ENCODE data around the gene SERPINB6. TPM values are rescaled to one million over a fixed set of nuclear protein-coding genes. Genes with fewer than 3 reads are reported as not detected.

SERPINB6 gene
- total and polyA plus RNA-seq, 9 of the 15 experiments (the other 6 are each of a cell fraction or from before 2014, with no cell fraction given), result 86.6 to 211 (median 143) TPM

DNA sequence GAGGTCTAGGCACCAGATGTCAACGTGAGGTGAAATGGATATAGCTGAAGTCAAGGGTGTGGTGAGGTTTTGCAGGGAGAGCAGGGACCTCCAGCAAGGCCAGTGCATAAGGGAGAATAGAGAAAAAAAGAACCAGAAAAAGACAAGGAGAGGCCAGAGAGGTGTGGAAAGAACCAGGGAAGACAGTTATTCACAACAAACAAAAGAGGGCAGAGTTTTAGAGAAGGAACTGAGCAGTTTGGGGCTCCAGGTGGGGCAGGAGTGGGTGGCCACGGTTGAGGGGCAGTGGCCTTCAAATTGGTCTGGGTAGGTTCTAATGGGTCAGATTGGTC, 16.7 kb upstream of the SERPINB6 start (continued):
- no peak for TF ChIP-seq MAFK (IDR thresholded peaks at IDR 0.05; ENCODE audit: low read length)
- TF ChIP-seq PHB2 (IDR thresholded peaks at IDR 0.05; ENCODE audit: low read depth), result peak; percentile 60; the same call in 1 of the 2 replicates
- peak; percentile 3 for TF ChIP-seq RBBP5 (IDR thresholded peaks at IDR 0.05; ENCODE audit: borderline replicate concordance, insufficient read depth, low read length, poor library complexity, severe bottlenecking)
- TF ChIP-seq, protein P1, sequence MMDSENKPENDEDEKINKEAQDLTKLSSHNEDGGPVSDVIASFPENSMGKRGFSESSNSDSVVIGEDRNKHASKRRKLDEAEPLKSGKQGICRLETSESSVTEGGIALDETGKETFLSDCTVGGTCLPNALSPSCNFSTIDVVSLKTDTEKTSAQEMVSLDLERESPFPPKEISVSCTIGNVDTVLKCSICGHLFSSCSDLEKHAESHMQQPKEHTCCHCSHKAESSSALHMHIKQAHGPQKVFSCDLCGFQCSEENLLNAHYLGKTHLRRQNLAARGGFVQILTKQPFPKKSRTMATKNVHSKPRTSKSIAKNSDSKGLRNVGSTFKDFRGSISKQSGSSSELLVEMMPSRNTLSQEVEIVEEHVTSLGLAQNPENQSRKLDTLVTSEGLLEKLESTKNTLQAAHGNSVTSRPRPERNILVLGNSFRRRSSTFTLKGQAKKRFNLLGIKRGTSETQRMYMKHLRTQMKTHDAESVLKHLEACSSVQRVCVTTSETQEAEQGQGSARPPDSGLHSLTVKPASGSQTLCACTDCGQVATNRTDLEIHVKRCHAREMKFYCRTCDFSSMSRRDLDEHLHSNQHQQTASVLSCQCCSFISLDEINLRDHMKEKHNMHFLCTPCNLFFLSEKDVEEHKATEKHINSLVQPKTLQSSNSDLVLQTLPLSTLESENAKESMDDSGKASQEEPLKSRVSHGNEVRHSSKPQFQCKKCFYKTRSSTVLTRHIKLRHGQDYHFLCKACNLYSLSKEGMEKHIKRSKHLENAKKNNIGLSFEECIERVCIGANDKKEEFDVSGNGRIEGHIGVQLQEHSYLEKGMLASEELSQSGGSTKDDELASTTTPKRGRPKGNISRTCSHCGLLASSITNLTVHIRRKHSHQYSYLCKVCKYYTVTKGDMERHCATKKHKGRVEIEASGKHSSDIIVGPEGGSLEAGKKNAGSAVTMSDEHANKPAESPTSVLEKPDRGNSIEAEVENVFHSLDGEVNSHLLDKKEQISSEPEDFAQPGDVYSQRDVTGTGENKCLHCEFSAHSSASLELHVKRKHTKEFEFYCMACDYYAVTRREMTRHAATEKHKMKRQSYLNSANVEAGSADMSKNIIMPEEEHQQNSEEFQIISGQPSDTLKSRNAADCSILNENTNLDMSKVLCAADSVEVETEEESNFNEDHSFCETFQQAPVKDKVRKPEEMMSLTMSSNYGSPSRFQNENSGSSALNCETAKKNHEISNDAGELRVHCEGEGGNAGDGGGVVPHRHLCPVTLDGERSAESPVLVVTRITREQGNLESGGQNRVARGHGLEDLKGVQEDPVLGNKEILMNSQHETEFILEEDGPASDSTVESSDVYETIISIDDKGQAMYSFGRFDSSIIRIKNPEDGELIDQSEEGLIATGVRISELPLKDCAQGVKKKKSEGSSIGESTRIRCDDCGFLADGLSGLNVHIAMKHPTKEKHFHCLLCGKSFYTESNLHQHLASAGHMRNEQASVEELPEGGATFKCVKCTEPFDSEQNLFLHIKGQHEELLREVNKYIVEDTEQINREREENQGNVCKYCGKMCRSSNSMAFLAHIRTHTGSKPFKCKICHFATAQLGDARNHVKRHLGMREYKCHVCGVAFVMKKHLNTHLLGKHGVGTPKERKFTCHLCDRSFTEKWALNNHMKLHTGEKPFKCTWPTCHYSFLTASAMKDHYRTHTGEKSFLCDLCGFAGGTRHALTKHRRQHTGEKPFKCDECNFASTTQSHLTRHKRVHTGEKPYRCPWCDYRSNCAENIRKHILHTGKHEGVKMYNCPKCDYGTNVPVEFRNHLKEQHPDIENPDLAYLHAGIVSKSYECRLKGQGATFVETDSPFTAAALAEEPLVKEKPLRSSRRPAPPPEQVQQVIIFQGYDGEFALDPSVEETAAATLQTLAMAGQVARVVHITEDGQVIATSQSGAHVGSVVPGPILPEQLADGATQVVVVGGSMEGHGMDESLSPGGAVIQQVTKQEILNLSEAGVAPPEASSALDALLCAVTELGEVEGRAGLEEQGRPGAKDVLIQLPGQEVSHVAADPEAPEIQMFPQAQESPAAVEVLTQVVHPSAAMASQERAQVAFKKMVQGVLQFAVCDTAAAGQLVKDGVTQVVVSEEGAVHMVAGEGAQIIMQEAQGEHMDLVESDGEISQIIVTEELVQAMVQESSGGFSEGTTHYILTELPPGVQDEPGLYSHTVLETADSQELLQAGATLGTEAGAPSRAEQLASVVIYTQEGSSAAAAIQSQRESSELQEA (IDR thresholded peaks at IDR 0.05; ENCODE audit: low read depth), result peak; percentile 43; the same call in 1 of the 2 replicates
- TF ChIP-seq ZNF311 (CRISPR knock-in tag; IDR thresholded peaks at IDR 0.05), result peak; percentile 20; the same call in 1 of the 2 replicates
- TF ChIP-seq NR2C1 (IDR thresholded peaks at IDR 0.05), result peak; percentile 1; the same call in 1 of the 2 replicates
- no peak for TF ChIP-seq NR2C1 (tag; IDR thresholded peaks at IDR 0.05)
- TF ChIP-seq LARP7 (IDR thresholded peaks at IDR 0.05), result 0 out of 2 replicates have a peak, but pooled peaks have one; percentile 19
- peak; percentile 8 for TF ChIP-seq RBM39 (optimal IDR thresholded peaks at IDR 0.05; ENCODE audit: low read depth, low read length)
- TF ChIP-seq SETDB1 (IDR thresholded peaks at IDR 0.05; ENCODE audit: low read length), result no peak
- TF ChIP-seq, protein P2, sequence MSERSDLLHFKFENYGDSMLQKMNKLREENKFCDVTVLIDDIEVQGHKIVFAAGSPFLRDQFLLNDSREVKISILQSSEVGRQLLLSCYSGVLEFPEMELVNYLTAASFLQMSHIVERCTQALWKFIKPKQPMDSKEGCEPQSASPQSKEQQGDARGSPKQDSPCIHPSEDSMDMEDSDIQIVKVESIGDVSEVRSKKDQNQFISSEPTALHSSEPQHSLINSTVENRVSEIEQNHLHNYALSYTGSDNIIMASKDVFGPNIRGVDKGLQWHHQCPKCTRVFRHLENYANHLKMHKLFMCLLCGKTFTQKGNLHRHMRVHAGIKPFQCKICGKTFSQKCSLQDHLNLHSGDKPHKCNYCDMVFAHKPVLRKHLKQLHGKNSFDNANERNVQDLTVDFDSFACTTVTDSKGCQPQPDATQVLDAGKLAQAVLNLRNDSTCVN (CRISPR knock-in tag; IDR thresholded peaks at IDR 0.05), result 0 out of 2 replicates have a peak, but pooled peaks have one; percentile 71
- TF ChIP-seq RFX5 (IDR thresholded peaks at IDR 0.05; ENCODE audit: low read depth, low read length), result no peak

Data from K562 (cell line).